ENCODE results near the gene GFOD2. TPM values are rescaled to one million over a fixed set of nuclear protein-coding genes. Genes with fewer than 3 reads are reported as not detected.

The GFOD2 gene
- total RNA-seq, 2 donors from 2014 or later, result 15.8 to 18.1 TPM

DNA sequence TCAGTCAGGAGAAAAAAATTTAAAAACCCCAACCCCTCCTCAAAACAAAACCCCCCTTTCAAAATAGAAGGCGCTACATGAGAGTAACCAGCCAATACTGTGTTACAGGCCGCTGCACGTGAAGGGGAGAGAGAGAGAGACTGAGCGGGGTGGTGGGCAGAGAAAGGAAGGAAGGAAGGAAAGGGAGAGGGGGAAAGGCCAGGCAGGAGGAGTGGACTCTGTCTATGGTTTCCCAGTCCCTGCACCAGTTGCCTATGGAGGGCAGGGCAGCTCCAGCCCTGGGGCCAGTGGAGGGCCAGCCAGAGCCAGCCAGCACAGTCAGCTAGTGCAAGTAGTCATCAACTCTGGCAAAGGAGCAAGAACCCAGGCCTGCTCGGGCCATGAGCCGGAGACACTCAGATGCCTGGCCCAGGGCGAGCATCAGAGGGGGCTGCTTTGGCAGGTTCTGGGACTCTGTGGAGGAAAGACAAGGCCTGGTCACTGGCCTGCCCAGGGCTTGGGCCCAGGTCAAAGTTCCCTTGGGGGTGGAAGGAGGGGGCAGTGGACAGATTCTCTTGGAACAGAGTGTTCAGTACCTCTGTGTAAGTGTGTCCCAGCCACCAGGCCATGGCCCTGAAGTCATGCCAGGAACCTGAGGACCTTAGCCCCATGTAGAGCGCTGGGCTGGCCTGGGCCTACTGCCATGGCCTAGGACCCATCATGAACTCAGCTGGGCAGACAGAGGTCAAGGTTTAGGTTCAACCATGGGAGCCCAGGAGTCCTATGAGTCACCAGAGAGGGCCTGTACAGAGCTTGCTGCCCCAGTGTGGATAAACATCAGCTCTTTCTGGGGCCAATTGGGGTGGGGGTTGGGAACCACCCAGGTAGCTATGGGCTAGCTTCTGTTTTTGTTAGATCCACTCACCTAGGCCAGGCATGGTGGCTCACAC is 7.3 kb upstream of the GFOD2 start:
- Histone ChIP-seq H3K27ac (no peak overlapping the region), H3K4me1 (no peaks in the 10 kb centered on the region), H3K4me3 (no peak overlapping the region), H3K9me3 (no peaks in the 10 kb centered on the region), H3K27me3 (no peaks in the 10 kb centered on the region), H3K36me3 (replicated peaks in 1 of 2; ENCODE audit: insufficient read depth in 1 of 2, low read depth in 2 of 2) (peaks cover 10 to 26% of the 10 kb centered on the region in 2 donors)
- intact Hi-C loops (cut with DNase I), result no loop called here
- TF ChIP-seq CTCF (IDR thresholded peaks at IDR 0.05) (no peak), POLR2A (IDR thresholded peaks at IDR 0.05) (no peak)
- WGBS, 2 donors, result 90 to 94% methylated on average over 5 to 8 of the region's 8 CpGs
- ATAC-seq (peak; percentile 17), DNase-seq (peak in 1 of 4 donors; percentile 27)

- peaks cover 0 to 11% of the 10 kb centered on the region in 2 donors for H3K36me3 ChIP-seq (replicated peaks in 1 of 2; ENCODE audit: insufficient read depth in 1 of 2, low read depth in 2 of 2)
Measured at GRCh38 chr16:67723911-67724305, 4.8 kb upstream of the GFOD2 start.

GRCh38 chr16:67723151-67723910 is 4.2 kb upstream of the GFOD2 start:
- H3K27ac ChIP-seq, result no peak overlapping the region
- intact Hi-C loops (cut with DNase I), result no loop called here
- no peak for ATAC-seq
- H3K4me1 ChIP-seq, result peaks cover 11% of the 10 kb centered on the region
- H3K36me3 ChIP-seq (replicated peaks in 1 of 2; ENCODE audit: insufficient read depth in 1 of 2, low read depth in 2 of 2), result peaks cover 0 to 6% of the 10 kb centered on the region in 2 donors
- H3K27me3 ChIP-seq, result no peaks in the 10 kb centered on the region
- no peak for DNase-seq
- H3K9me3 ChIP-seq, result no peaks in the 10 kb centered on the region
- H3K4me3 ChIP-seq, result no peak overlapping the region
- WGBS, 2 donors, result 93 to 100% methylated on average over 5 of the region's 5 CpGs
- no peak for TF ChIP-seq POLR2A (IDR thresholded peaks at IDR 0.05)
- TF ChIP-seq CTCF (IDR thresholded peaks at IDR 0.05), result no peak

More at GRCh38 chr16:67723911-67724305, 4.8 kb upstream of the GFOD2 start:
- DNase-seq (no peak), ATAC-seq (no peak)
- intact Hi-C loops (cut with DNase I), result no loop called here
- TF ChIP-seq CTCF (IDR thresholded peaks at IDR 0.05) (no peak), POLR2A (IDR thresholded peaks at IDR 0.05) (no peak)
- Histone ChIP-seq H3K27me3 (no peaks in the 10 kb centered on the region), H3K4me1 (peaks cover 8% of the 10 kb centered on the region), H3K9me3 (no peaks in the 10 kb centered on the region), H3K4me3 (no peak overlapping the region), H3K27ac (no peak overlapping the region)
- WGBS, 2 donors, result 86 to 93% methylated on average over 5 of the region's 5 CpGs

GRCh38 chr16:67720236-67720635 is 1.1 kb upstream of the GFOD2 start:
- no peak for ATAC-seq

More at GRCh38 chr16:67720236-67720635, 1.1 kb upstream of the GFOD2 start:
- no peak overlapping the region for H3K4me3 ChIP-seq
- peaks cover 0 to 2% of the 10 kb centered on the region in 2 donors for H3K36me3 ChIP-seq (replicated peaks in 1 of 2; ENCODE audit: insufficient read depth in 1 of 2, low read depth in 2 of 2)
- peaks cover 42% of the 10 kb centered on the region for H3K4me1 ChIP-seq
- H3K27me3 ChIP-seq, result no peaks in the 10 kb centered on the region
- TF ChIP-seq POLR2A (IDR thresholded peaks at IDR 0.05) (no peak), CTCF (IDR thresholded peaks at IDR 0.05) (no peak)
- WGBS, 2 donors, result 10 to 11% methylated on average over 1 of the region's 1 CpG
- peak overlapping the region in 2 of 4 donors; percentile 82 to 89 for H3K27ac ChIP-seq
- intact Hi-C loops (cut with DNase I), result no loop called here
- DNase-seq, result no peak
- H3K9me3 ChIP-seq, result no peaks in the 10 kb centered on the region

All from body of pancreas (tissue), 4 donors.